ENCODE data around the gene EPHB1. TPM values are rescaled to one million over a fixed set of nuclear protein-coding genes. Genes with fewer than 3 reads are reported as not detected.

Gene EPHB1
- polyA plus RNA-seq, 4 donors, result 0.65 to 1.0 TPM; not detected in 2

- no peaks in the 10 kb centered on the region for H3K9me3 ChIP-seq (ENCODE audit: control insufficient read depth in 2 of 2, insufficient read depth in 1 of 2, low read depth in 1 of 2, low read length in 1 of 2)
- WGBS, 3 donors, result 18 to 46% (median 23%) methylated on average over 10 of the region's 10 CpGs
- no peaks in the 10 kb centered on the region for H3K36me3 ChIP-seq (ENCODE audit: control insufficient read depth in 3 of 3, insufficient read depth in 2 of 3, low read depth in 1 of 3, low read length in 3 of 3)
- H3K4me3 ChIP-seq (ENCODE audit: low read depth in 1 of 3, low read length in 3 of 3), result no peak overlapping the region
- H3K4me1 ChIP-seq (ENCODE audit: control insufficient read depth in 3 of 3, insufficient read depth in 2 of 3, low read depth in 1 of 3, low read length in 2 of 3), result peaks cover 0 to 3% (median 0%) of the 10 kb centered on the region in 3 donors
- FAIRE-seq, result no peak
- H3K27ac ChIP-seq (ENCODE audit: low read depth in 1 of 3, low read length in 2 of 3), result no peak overlapping the region
- peaks cover 0 to 2% (median 0%) of the 10 kb centered on the region in 3 donors for H3K27me3 ChIP-seq (ENCODE audit: control insufficient read depth in 3 of 3, insufficient read depth in 3 of 3, low read length in 3 of 3)
- DNase-seq, result peak; percentile 40 to 78
Measured at GRCh38 chr3:134874737-134875413, 79.8 kb downstream of the EPHB1 start.

- no peaks in the 10 kb centered on the region for H3K9me3 ChIP-seq (ENCODE audit: control insufficient read depth in 2 of 2, insufficient read depth in 1 of 2, low read depth in 1 of 2, low read length in 1 of 2)
- no peak overlapping the region for H3K27ac ChIP-seq (ENCODE audit: low read depth in 1 of 3, low read length in 2 of 3)
- peaks cover 0 to 2% (median 0%) of the 10 kb centered on the region in 3 donors for H3K27me3 ChIP-seq (ENCODE audit: control insufficient read depth in 3 of 3, insufficient read depth in 3 of 3, low read length in 3 of 3)
- H3K4me1 ChIP-seq (ENCODE audit: control insufficient read depth in 3 of 3, insufficient read depth in 2 of 3, low read depth in 1 of 3, low read length in 2 of 3), result no peaks in the 10 kb centered on the region
- no peak overlapping the region for H3K4me3 ChIP-seq (ENCODE audit: low read depth in 1 of 3, low read length in 3 of 3)
- FAIRE-seq, result no peak
- no peak for DNase-seq
- 84 to 92% (median 89%) methylated on average over 2 of the region's 2 CpGs for WGBS, 3 donors
- no peaks in the 10 kb centered on the region for H3K36me3 ChIP-seq (ENCODE audit: control insufficient read depth in 3 of 3, insufficient read depth in 2 of 3, low read depth in 1 of 3, low read length in 3 of 3)
Measured at GRCh38 chr3:134876836-134877235, 81.8 kb downstream of the EPHB1 start.

- DNase-seq, result no peak
Measured at GRCh38 chr3:134877788-134878187, 82.7 kb downstream of the EPHB1 start.

GRCh38 chr3:134879990-134880389, 84.9 kb downstream of the EPHB1 start:
- WGBS, 3 donors, result 11 to 71% (median 25%) methylated on average over 1 of the region's 1 CpG
- DNase-seq, result no peak
- FAIRE-seq, result no peak

More at GRCh38 chr3:134877788-134878187, 82.7 kb downstream of the EPHB1 start:
- Histone ChIP-seq H3K27me3 (ENCODE audit: control insufficient read depth in 3 of 3, insufficient read depth in 3 of 3, low read length in 3 of 3) (peaks cover 0 to 2% (median 0%) of the 10 kb centered on the region in 3 donors), H3K4me3 (ENCODE audit: low read depth in 1 of 3, low read length in 3 of 3) (no peak overlapping the region), H3K4me1 (ENCODE audit: control insufficient read depth in 3 of 3, insufficient read depth in 2 of 3, low read depth in 1 of 3, low read length in 2 of 3) (no peaks in the 10 kb centered on the region), H3K27ac (ENCODE audit: low read depth in 1 of 3, low read length in 2 of 3) (no peak overlapping the region), H3K36me3 (ENCODE audit: control insufficient read depth in 3 of 3, insufficient read depth in 2 of 3, low read depth in 1 of 3, low read length in 3 of 3) (no peaks in the 10 kb centered on the region), H3K9me3 (ENCODE audit: control insufficient read depth in 2 of 2, insufficient read depth in 1 of 2, low read depth in 1 of 2, low read length in 1 of 2) (no peaks in the 10 kb centered on the region)
- WGBS, 3 donors, result 74 to 80% (median 80%) methylated on average over 5 of the region's 5 CpGs
- FAIRE-seq, result no peak

GRCh38 chr3:134880431-134880830, 85.4 kb downstream of the EPHB1 start:
- DNase-seq (no peak), FAIRE-seq (no peak)
- no peaks in the 10 kb centered on the region for H3K9me3 ChIP-seq (ENCODE audit: control insufficient read depth in 2 of 2, insufficient read depth in 1 of 2, low read depth in 1 of 2, low read length in 1 of 2)
- WGBS, 3 donors, result 91 to 98% (median 92%) methylated on average over 4 of the region's 4 CpGs
- H3K27me3 ChIP-seq (ENCODE audit: control insufficient read depth in 3 of 3, insufficient read depth in 3 of 3, low read length in 3 of 3), result peaks cover 0 to 2% (median 2%) of the 10 kb centered on the region in 3 donors
- no peaks in the 10 kb centered on the region for H3K4me1 ChIP-seq (ENCODE audit: control insufficient read depth in 3 of 3, insufficient read depth in 2 of 3, low read depth in 1 of 3, low read length in 2 of 3)
- H3K36me3 ChIP-seq (ENCODE audit: control insufficient read depth in 3 of 3, insufficient read depth in 2 of 3, low read depth in 1 of 3, low read length in 3 of 3), result no peaks in the 10 kb centered on the region
- H3K27ac ChIP-seq (ENCODE audit: low read depth in 1 of 3, low read length in 2 of 3), result no peak overlapping the region
- no peak overlapping the region for H3K4me3 ChIP-seq (ENCODE audit: low read depth in 1 of 3, low read length in 3 of 3)

More at GRCh38 chr3:134879990-134880389, 84.9 kb downstream of the EPHB1 start:
- Histone ChIP-seq H3K27me3 (ENCODE audit: control insufficient read depth in 3 of 3, insufficient read depth in 3 of 3, low read length in 3 of 3) (peaks cover 0 to 2% (median 2%) of the 10 kb centered on the region in 3 donors), H3K27ac (ENCODE audit: low read depth in 1 of 3, low read length in 2 of 3) (no peak overlapping the region), H3K4me3 (ENCODE audit: low read depth in 1 of 3, low read length in 3 of 3) (no peak overlapping the region), H3K4me1 (ENCODE audit: control insufficient read depth in 3 of 3, insufficient read depth in 2 of 3, low read depth in 1 of 3, low read length in 2 of 3) (no peaks in the 10 kb centered on the region), H3K36me3 (ENCODE audit: control insufficient read depth in 3 of 3, insufficient read depth in 2 of 3, low read depth in 1 of 3, low read length in 3 of 3) (no peaks in the 10 kb centered on the region), H3K9me3 (ENCODE audit: control insufficient read depth in 2 of 2, insufficient read depth in 1 of 2, low read depth in 1 of 2, low read length in 1 of 2) (no peaks in the 10 kb centered on the region)

GRCh38 chr3:134881305-134881704, 86.2 kb downstream of the EPHB1 start:
- Histone ChIP-seq H3K27ac (ENCODE audit: low read depth in 1 of 3, low read length in 2 of 3) (no peak overlapping the region), H3K9me3 (ENCODE audit: control insufficient read depth in 2 of 2, insufficient read depth in 1 of 2, low read depth in 1 of 2, low read length in 1 of 2) (no peaks in the 10 kb centered on the region), H3K36me3 (ENCODE audit: control insufficient read depth in 3 of 3, insufficient read depth in 2 of 3, low read depth in 1 of 3, low read length in 3 of 3) (no peaks in the 10 kb centered on the region), H3K27me3 (ENCODE audit: control insufficient read depth in 3 of 3, insufficient read depth in 3 of 3, low read length in 3 of 3) (peaks cover 0 to 2% (median 2%) of the 10 kb centered on the region in 3 donors), H3K4me1 (ENCODE audit: control insufficient read depth in 3 of 3, insufficient read depth in 2 of 3, low read depth in 1 of 3, low read length in 2 of 3) (no peaks in the 10 kb centered on the region), H3K4me3 (ENCODE audit: low read depth in 1 of 3, low read length in 3 of 3) (no peak overlapping the region)
- WGBS, 3 donors, result 83 to 92% (median 85%) methylated on average over 4 of the region's 4 CpGs
- no peak for DNase-seq
- no peak for FAIRE-seq

- Histone ChIP-seq H3K9me3 (ENCODE audit: control insufficient read depth in 2 of 2, insufficient read depth in 1 of 2, low read depth in 1 of 2, low read length in 1 of 2) (no peaks in the 10 kb centered on the region), H3K36me3 (ENCODE audit: control insufficient read depth in 3 of 3, insufficient read depth in 2 of 3, low read depth in 1 of 3, low read length in 3 of 3) (no peaks in the 10 kb centered on the region), H3K27me3 (ENCODE audit: control insufficient read depth in 3 of 3, insufficient read depth in 3 of 3, low read length in 3 of 3) (peaks cover 0 to 2% (median 0%) of the 10 kb centered on the region in 3 donors), H3K27ac (ENCODE audit: low read depth in 1 of 3, low read length in 2 of 3) (no peak overlapping the region), H3K4me1 (ENCODE audit: control insufficient read depth in 3 of 3, insufficient read depth in 2 of 3, low read depth in 1 of 3, low read length in 2 of 3) (no peaks in the 10 kb centered on the region), H3K4me3 (ENCODE audit: low read depth in 1 of 3, low read length in 3 of 3) (no peak overlapping the region)
- 87 to 88% (median 88%) methylated on average over 5 of the region's 5 CpGs for WGBS, 3 donors
- no peak for FAIRE-seq
- DNase-seq, result no peak
Measured at GRCh38 chr3:134883697-134884385, 88.8 kb downstream of the EPHB1 start.

- no peak for FAIRE-seq
Measured at GRCh38 chr3:134885877-134886621, 91.0 kb downstream of the EPHB1 start.

More at GRCh38 chr3:134885877-134886621, 91.0 kb downstream of the EPHB1 start:
- H3K9me3 ChIP-seq (ENCODE audit: control insufficient read depth in 2 of 2, insufficient read depth in 1 of 2, low read depth in 1 of 2, low read length in 1 of 2), result no peaks in the 10 kb centered on the region
- DNase-seq, result no peak
- no peaks in the 10 kb centered on the region for H3K36me3 ChIP-seq (ENCODE audit: control insufficient read depth in 3 of 3, insufficient read depth in 2 of 3, low read depth in 1 of 3, low read length in 3 of 3)
- peaks cover 0 to 2% (median 0%) of the 10 kb centered on the region in 3 donors for H3K27me3 ChIP-seq (ENCODE audit: control insufficient read depth in 3 of 3, insufficient read depth in 3 of 3, low read length in 3 of 3)
- H3K4me3 ChIP-seq (ENCODE audit: low read depth in 1 of 3, low read length in 3 of 3), result no peak overlapping the region
- no peak overlapping the region for H3K27ac ChIP-seq (ENCODE audit: low read depth in 1 of 3, low read length in 2 of 3)
- WGBS, 3 donors, result 68 to 73% (median 69%) methylated on average over 6 of the region's 6 CpGs
- H3K4me1 ChIP-seq (ENCODE audit: control insufficient read depth in 3 of 3, insufficient read depth in 2 of 3, low read depth in 1 of 3, low read length in 2 of 3), result no peaks in the 10 kb centered on the region
